RWPE2 (cell line): ENCODE results near the gene CXADR.

Experiments used
- ATAC-seq: fragments of 200-7000 bp; cut with Tn5 transposase; 3 replicates; pipeline ENCODE4 v1.9.1; 2021; ENCODE audit warnings: low read depth
- DNase-seq: peaks from one replicate; pipeline ENCODE4 v3.0.0-alpha.2; 2020; ENCODE audit warnings: low spot score
- H3K27ac ChIP-seq: fragments of 450-650 bp; 2 replicates; pipeline ENCODE4 v1.5.1; 2017; ENCODE audit warnings: mild to moderate bottlenecking; ENCODE audit not compliant: poor library complexity, severe bottlenecking
- H3K27me3 ChIP-seq: fragments of 250-450 bp; sonication (Bioruptor Pico); 2 replicates; pipeline ENCODE4 v1.5.1; 2021; ENCODE audit warnings: mild to moderate bottlenecking, moderate library complexity; ENCODE audit not compliant: insufficient read depth, poor library complexity, severe bottlenecking
- H3K36me3 ChIP-seq: fragments of 250-450 bp; sonication (Bioruptor Pico); 2 replicates; pipeline ENCODE4 v1.5.1; 2020; ENCODE audit warnings: low read depth, mild to moderate bottlenecking, moderate library complexity
- H3K4me1 ChIP-seq: fragments of 250-450 bp; sonication (Bioruptor Pico); 2 replicates; pipeline ENCODE4 v1.5.1; 2021; ENCODE audit warnings: mild to moderate bottlenecking, moderate library complexity; ENCODE audit not compliant: insufficient read depth, poor library complexity, severe bottlenecking
- H3K4me3 ChIP-seq: fragments of 250-450 bp; sonication (Bioruptor Pico); 2 replicates; pipeline ENCODE4 v1.5.1; 2021; ENCODE audit warnings: mild to moderate bottlenecking, moderate library complexity; ENCODE audit not compliant: severe bottlenecking
- H3K9me3 ChIP-seq: fragments of 250-450 bp; sonication (Bioruptor Pico); 2 replicates; pipeline ENCODE4 v1.5.1; 2021; ENCODE audit warnings: mild to moderate bottlenecking, moderate library complexity; ENCODE audit not compliant: severe bottlenecking
- TF ChIP-seq, protein P1 (sequence below): fragments of 450-650 bp; IDR thresholded peaks from one replicate; pipeline ENCODE4 v1.5.1; 2017; ENCODE audit warnings: mild to moderate bottlenecking, moderate library complexity; ENCODE audit not compliant: poor library complexity, severe bottlenecking

CXADR gene

DNA sequence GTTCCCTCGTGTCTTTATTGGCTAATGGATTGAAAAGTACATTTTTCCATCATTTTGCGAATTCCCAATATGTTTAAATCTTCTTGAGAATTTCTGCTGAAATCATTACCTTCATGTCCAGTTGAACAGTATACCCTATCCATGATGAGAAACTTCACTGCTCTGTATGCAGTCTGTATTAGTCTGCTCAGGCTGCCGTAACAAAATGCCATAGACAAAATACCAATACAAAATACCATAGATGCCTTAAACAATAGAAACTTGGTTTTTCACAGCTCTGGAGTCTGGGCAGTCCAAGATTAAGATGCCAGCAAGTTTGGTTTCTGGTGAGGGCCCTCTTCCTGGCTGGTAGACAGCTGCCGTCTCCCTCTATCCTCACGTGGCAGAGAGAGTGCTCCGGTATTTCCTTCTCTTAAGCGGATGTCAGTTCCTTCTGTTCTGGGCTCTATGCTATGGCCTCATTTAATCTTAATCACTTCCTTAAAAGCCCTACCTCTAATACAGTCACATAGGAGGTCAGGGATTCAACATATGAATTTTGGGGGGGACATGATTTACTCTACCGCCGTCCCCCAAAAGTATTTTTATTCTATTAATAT, 27.0 kb downstream of the CXADR start:
- ATAC-seq (no peak), DNase-seq (no peak)
- no peaks in the 10 kb centered on the region for H3K27me3 ChIP-seq
- TF ChIP-seq, protein P1, sequence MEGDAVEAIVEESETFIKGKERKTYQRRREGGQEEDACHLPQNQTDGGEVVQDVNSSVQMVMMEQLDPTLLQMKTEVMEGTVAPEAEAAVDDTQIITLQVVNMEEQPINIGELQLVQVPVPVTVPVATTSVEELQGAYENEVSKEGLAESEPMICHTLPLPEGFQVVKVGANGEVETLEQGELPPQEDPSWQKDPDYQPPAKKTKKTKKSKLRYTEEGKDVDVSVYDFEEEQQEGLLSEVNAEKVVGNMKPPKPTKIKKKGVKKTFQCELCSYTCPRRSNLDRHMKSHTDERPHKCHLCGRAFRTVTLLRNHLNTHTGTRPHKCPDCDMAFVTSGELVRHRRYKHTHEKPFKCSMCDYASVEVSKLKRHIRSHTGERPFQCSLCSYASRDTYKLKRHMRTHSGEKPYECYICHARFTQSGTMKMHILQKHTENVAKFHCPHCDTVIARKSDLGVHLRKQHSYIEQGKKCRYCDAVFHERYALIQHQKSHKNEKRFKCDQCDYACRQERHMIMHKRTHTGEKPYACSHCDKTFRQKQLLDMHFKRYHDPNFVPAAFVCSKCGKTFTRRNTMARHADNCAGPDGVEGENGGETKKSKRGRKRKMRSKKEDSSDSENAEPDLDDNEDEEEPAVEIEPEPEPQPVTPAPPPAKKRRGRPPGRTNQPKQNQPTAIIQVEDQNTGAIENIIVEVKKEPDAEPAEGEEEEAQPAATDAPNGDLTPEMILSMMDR: no peak
- no peaks in the 10 kb centered on the region for H3K9me3 ChIP-seq
- H3K36me3 ChIP-seq: no peaks in the 10 kb centered on the region
- peaks cover 9% of the 10 kb centered on the region for H3K4me1 ChIP-seq
- no peak overlapping the region for H3K4me3 ChIP-seq
- no peak overlapping the region for H3K27ac ChIP-seq

DNA sequence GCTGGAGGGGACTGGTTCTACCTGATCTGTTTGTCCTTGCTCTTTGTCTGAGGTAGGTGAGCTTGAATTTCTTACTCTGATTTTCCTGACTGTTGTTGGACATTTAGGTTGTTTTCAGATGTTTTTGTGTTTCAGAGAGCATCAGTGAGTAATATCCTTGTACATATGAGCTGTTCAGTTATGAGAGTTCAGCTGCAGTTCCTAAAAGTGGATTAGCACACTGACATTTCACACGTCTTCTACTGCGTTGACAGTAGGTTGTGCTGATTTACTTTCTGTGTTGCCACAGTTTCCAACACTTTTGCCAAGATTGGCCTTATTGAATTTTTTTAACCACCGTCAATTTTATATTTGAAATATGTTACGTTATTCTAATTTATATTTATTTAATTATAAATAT, 27.7 kb downstream of the CXADR start:
- Histone ChIP-seq H3K36me3 (no peaks in the 10 kb centered on the region), H3K27me3 (no peaks in the 10 kb centered on the region), H3K4me1 (peaks cover 9% of the 10 kb centered on the region), H3K9me3 (no peaks in the 10 kb centered on the region), H3K4me3 (no peak overlapping the region), H3K27ac (no peak overlapping the region)
- no peak for DNase-seq
- TF ChIP-seq, protein P1: no peak
- ATAC-seq: no peak

DNA sequence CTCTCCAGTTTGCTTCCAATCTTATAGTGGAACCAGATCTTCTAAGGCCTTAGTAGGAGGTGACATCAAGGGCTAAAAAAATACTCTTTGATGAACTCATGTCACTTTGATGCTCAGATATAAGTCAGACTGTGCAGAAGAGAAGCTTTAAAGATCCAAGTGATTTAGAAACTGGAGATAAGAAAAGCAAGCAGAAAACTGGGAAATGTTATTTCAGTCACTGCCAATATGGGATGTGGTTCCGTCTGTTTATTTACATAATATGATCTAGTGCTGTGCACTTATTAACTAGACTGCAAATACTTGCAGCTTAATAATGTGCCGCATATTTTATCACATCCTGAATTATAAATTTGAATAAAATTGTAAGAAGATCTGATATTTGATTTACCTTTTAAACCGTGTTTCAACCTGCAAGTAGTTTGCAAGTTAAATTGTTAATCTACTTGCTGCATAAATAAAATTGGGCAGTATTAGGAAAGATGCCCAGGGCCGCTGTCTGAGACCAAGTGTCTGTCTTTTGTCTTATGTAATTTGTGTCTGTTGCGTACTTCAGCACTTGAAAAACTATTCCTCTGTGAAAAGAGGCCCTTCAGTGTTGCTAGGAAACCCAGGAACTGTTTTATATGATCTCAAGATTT, 29.6 kb downstream of the CXADR start:
- ATAC-seq (no peak), DNase-seq (no peak)
- H3K27me3 ChIP-seq: no peaks in the 10 kb centered on the region
- H3K27ac ChIP-seq: no peak overlapping the region
- H3K9me3 ChIP-seq: no peaks in the 10 kb centered on the region
- no peak overlapping the region for H3K4me3 ChIP-seq
- H3K36me3 ChIP-seq: no peaks in the 10 kb centered on the region; the same call in 1 of the 2 replicates
- peaks cover 1% of the 10 kb centered on the region for H3K4me1 ChIP-seq
- TF ChIP-seq, protein P1: no peak

DNA sequence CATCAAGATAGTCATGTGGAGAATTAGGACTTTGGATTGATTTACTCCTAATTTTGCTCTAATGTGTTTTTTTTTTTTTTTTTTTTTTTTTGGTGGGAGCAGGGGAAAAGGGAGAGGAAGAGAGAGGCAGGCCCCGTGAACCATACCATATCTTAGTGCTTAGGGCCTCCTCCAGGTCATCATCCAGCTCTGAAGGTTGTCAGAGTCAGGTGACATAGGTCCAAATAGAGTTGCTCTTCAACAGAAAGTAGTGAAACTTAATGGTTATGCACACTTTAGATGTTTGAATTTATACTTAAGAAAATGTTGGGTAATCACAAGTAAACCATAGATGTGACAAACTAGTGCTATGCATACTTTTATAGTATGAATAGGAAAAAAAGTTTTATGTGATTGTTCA, 32.2 kb downstream of the CXADR start:
- DNase-seq: no peak
- no peaks in the 10 kb centered on the region for H3K4me1 ChIP-seq
- no peak overlapping the region for H3K4me3 ChIP-seq
- TF ChIP-seq, protein P1: no peak
- no peaks in the 10 kb centered on the region for H3K27me3 ChIP-seq
- H3K9me3 ChIP-seq: no peaks in the 10 kb centered on the region
- ATAC-seq: no peak
- H3K27ac ChIP-seq: no peak overlapping the region
- no peaks in the 10 kb centered on the region; the same call in 1 of the 2 replicates for H3K36me3 ChIP-seq

DNA sequence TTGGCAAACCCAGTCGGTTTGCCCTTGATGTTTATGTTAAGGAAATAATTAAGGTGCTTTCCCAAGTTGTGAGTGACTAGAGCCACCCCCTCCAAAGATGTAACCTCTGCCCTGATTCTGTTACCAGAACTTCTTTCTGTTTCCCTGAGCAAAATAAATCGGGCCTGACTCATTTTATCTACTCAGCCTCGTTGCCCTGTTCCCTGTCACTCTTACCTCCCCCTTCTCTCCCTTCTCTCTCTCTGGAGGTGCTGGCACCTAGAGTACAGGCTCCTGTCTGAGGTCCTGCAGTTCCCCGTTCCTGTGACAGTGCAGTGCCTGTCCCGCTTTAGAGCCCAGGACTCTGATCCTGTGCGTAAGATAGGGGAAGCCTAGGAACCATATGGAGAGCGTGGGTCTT, 35.4 kb downstream of the CXADR start:
- Histone ChIP-seq H3K27ac (no peak overlapping the region), H3K36me3 (no peaks in the 10 kb centered on the region; the same call in 1 of the 2 replicates), H3K4me3 (no peak overlapping the region), H3K9me3 (no peaks in the 10 kb centered on the region), H3K4me1 (no peaks in the 10 kb centered on the region), H3K27me3 (no peaks in the 10 kb centered on the region)
- DNase-seq (no peak), ATAC-seq (no peak)
- TF ChIP-seq, protein P1: no peak
